ENCODE data around the gene AMZ2.
A peak's percentile ranks its signal among the peaks of the same experiment; 100 is the strongest.
"Not testable (repeated sequence)": the region's sequence is repeated elsewhere in the genome, so short reads cannot be mapped to it uniquely, and the experiment has no call there.

The AMZ2 gene

GRCh38 chr17:68273722-68274121, 25.9 kb downstream of the AMZ2 start:
- Mint-ChIP-seq H3K27ac (no peak overlapping the region), H3K27me3 (no peaks in the 10 kb centered on the region), H3K4me1 (ENCODE audit: low read depth in 2 of 2) (peaks cover 0 to 5% of the 10 kb centered on the region in 2 donors), H3K36me3 (ENCODE audit: insufficient read depth) (peaks cover 81% of the 10 kb centered on the region), H3K4me3 (no peak overlapping the region), H3K9me3 (no peaks in the 10 kb centered on the region)
- ATAC-seq (replicated peaks), result no peak
- no peak for DNase-seq

- H3K27ac Mint-ChIP-seq; H3K27me3 Mint-ChIP-seq; H3K9me3 Mint-ChIP-seq; ATAC-seq (replicated peaks); H3K4me3 Mint-ChIP-seq; H3K4me1 Mint-ChIP-seq (ENCODE audit: low read depth in 2 of 2); DNase-seq: not testable (repeated sequence)
- peaks cover 68% of the 10 kb centered on the region for H3K36me3 Mint-ChIP-seq (ENCODE audit: insufficient read depth)
Observed at GRCh38 chr17:68276339-68276738, 28.5 kb downstream of the AMZ2 start.

- H3K4me1 Mint-ChIP-seq (ENCODE audit: low read depth in 2 of 2), result peaks cover 10 to 12% of the 10 kb centered on the region in 2 donors
- peaks cover 60% of the 10 kb centered on the region for H3K36me3 Mint-ChIP-seq (ENCODE audit: insufficient read depth)
- H3K27me3 Mint-ChIP-seq, result no peaks in the 10 kb centered on the region
- H3K27ac Mint-ChIP-seq, result no peak overlapping the region
- no peaks in the 10 kb centered on the region for H3K9me3 Mint-ChIP-seq
- H3K4me3 Mint-ChIP-seq, result no peak overlapping the region
- ATAC-seq (replicated peaks), result no peak
- no peak for DNase-seq
Observed at GRCh38 chr17:68277807-68278206, 30.0 kb downstream of the AMZ2 start.

- not testable (repeated sequence) for H3K27me3 Mint-ChIP-seq; H3K9me3 Mint-ChIP-seq; ATAC-seq (replicated peaks); DNase-seq; H3K4me3 Mint-ChIP-seq
- Mint-ChIP-seq H3K36me3 (ENCODE audit: insufficient read depth) (peaks cover 37% of the 10 kb centered on the region), H3K4me1 (ENCODE audit: low read depth in 2 of 2) (peaks cover 18 to 24% of the 10 kb centered on the region in 2 donors), H3K27ac (peak overlapping the region; percentile 27 to 62)
Observed at GRCh38 chr17:68281965-68282364, 34.1 kb downstream of the AMZ2 start.

- Mint-ChIP-seq H3K4me1 (ENCODE audit: low read depth in 2 of 2) (peaks cover 38 to 56% of the 10 kb centered on the region in 2 donors), H3K27me3 (no peaks in the 10 kb centered on the region), H3K9me3 (no peaks in the 10 kb centered on the region), H3K4me3 (peak overlapping the region; percentile 98 to 100), H3K27ac (peak overlapping the region; percentile 100), H3K36me3 (ENCODE audit: insufficient read depth) (peaks cover 36% of the 10 kb centered on the region)
- DNase-seq (no peak), ATAC-seq (replicated peaks) (no peak)
Observed at GRCh38 chr17:68288375-68288774, 40.5 kb downstream of the AMZ2 start.

GRCh38 chr17:68288804-68289203, 41.0 kb downstream of the AMZ2 start:
- H3K4me3 Mint-ChIP-seq, result peak overlapping the region; percentile 98 to 100
- ATAC-seq (replicated peaks), result no peak
- H3K27me3 Mint-ChIP-seq, result no peaks in the 10 kb centered on the region
- H3K36me3 Mint-ChIP-seq (ENCODE audit: insufficient read depth), result peaks cover 33% of the 10 kb centered on the region
- DNase-seq, result peak; percentile 14 to 23 (median 19)
- peaks cover 38 to 56% of the 10 kb centered on the region in 2 donors for H3K4me1 Mint-ChIP-seq (ENCODE audit: low read depth in 2 of 2)
- H3K27ac Mint-ChIP-seq, result peak overlapping the region; percentile 100
- no peaks in the 10 kb centered on the region for H3K9me3 Mint-ChIP-seq

GRCh38 chr17:68289473-68289872, 41.6 kb downstream of the AMZ2 start:
- no peak for DNase-seq
- Mint-ChIP-seq H3K27ac (peak overlapping the region; percentile 100), H3K9me3 (no peaks in the 10 kb centered on the region), H3K4me3 (peak overlapping the region; percentile 98 to 100), H3K4me1 (ENCODE audit: low read depth in 2 of 2) (peaks cover 41 to 56% of the 10 kb centered on the region in 2 donors), H3K36me3 (ENCODE audit: insufficient read depth) (peaks cover 33% of the 10 kb centered on the region), H3K27me3 (no peaks in the 10 kb centered on the region)
- ATAC-seq (replicated peaks), result no peak

GRCh38 chr17:68289936-68290267, 42.1 kb downstream of the AMZ2 start:
- H3K4me1 Mint-ChIP-seq (ENCODE audit: low read depth in 2 of 2), result peaks cover 44 to 56% of the 10 kb centered on the region in 2 donors
- no peaks in the 10 kb centered on the region for H3K9me3 Mint-ChIP-seq
- no peak for DNase-seq
- H3K4me3 Mint-ChIP-seq, result peak overlapping the region; percentile 98 to 100
- peak overlapping the region; percentile 100 for H3K27ac Mint-ChIP-seq
- no peak for ATAC-seq (replicated peaks)
- peaks cover 33% of the 10 kb centered on the region for H3K36me3 Mint-ChIP-seq (ENCODE audit: insufficient read depth)
- no peaks in the 10 kb centered on the region for H3K27me3 Mint-ChIP-seq

GRCh38 chr17:68290268-68290954, 42.6 kb downstream of the AMZ2 start:
- H3K4me1 Mint-ChIP-seq (ENCODE audit: low read depth in 2 of 2), result peaks cover 43 to 55% of the 10 kb centered on the region in 2 donors
- peak overlapping the region; percentile 100 for H3K27ac Mint-ChIP-seq
- DNase-seq, result peak; percentile 66 to 68 (median 67)
- ATAC-seq (replicated peaks), result peak; percentile 23
- no peaks in the 10 kb centered on the region for H3K27me3 Mint-ChIP-seq
- peak overlapping the region; percentile 98 to 100 for H3K4me3 Mint-ChIP-seq
- H3K9me3 Mint-ChIP-seq, result no peaks in the 10 kb centered on the region
- peaks cover 33% of the 10 kb centered on the region for H3K36me3 Mint-ChIP-seq (ENCODE audit: insufficient read depth)

- ATAC-seq (replicated peaks) (peak; percentile 55), DNase-seq (peak; percentile 80 to 85 (median 80))
- Mint-ChIP-seq H3K36me3 (ENCODE audit: insufficient read depth) (peaks cover 34% of the 10 kb centered on the region), H3K4me3 (peak within 1 kb of the TSS; percentile 98 to 100), H3K27ac (peak within 1 kb of the TSS; percentile 100), H3K4me1 (ENCODE audit: low read depth in 2 of 2) (peaks cover 44 to 59% of the 10 kb centered on the region in 2 donors), H3K27me3 (no peaks in the 10 kb centered on the region), H3K9me3 (no peaks in the 10 kb centered on the region)
Observed at GRCh38 chr17:68290955-68291835, 43.4 kb downstream of the AMZ2 start, which contains the start of the genes ARSG and SLC16A6. ARSG (plus strand) TSS chr17:68291495; CDS start chr17:68307494, 15,999 bp downstream. SLC16A6 (minus strand) TSS chr17:68291127; CDS start chr17:68278320, 12,807 bp downstream.

- no peaks in the 10 kb centered on the region for H3K9me3 Mint-ChIP-seq
- H3K27ac Mint-ChIP-seq, result peak overlapping the region; percentile 100
- ATAC-seq (replicated peaks) (peak; percentile 72), DNase-seq (peak; percentile 94 to 95 (median 95))
- peaks cover 42% of the 10 kb centered on the region for H3K36me3 Mint-ChIP-seq (ENCODE audit: insufficient read depth)
- peaks cover 50 to 62% of the 10 kb centered on the region in 2 donors for H3K4me1 Mint-ChIP-seq (ENCODE audit: low read depth in 2 of 2)
- no peaks in the 10 kb centered on the region for H3K27me3 Mint-ChIP-seq
- peak overlapping the region; percentile 98 to 100 for H3K4me3 Mint-ChIP-seq
Observed at GRCh38 chr17:68291836-68292688, 44.2 kb downstream of the AMZ2 start.

GRCh38 chr17:68292689-68293040, 44.8 kb downstream of the AMZ2 start:
- DNase-seq (no peak), ATAC-seq (replicated peaks) (no peak)
- Mint-ChIP-seq H3K27ac (peak overlapping the region; percentile 100), H3K27me3 (no peaks in the 10 kb centered on the region), H3K4me3 (peak overlapping the region; percentile 98 to 100), H3K9me3 (no peaks in the 10 kb centered on the region), H3K4me1 (ENCODE audit: low read depth in 2 of 2) (peaks cover 49 to 62% of the 10 kb centered on the region in 2 donors), H3K36me3 (ENCODE audit: insufficient read depth) (peaks cover 44% of the 10 kb centered on the region)
